ENCODE data around the gene MYLK4.
A peak's percentile ranks its signal among the peaks of the same experiment; 100 is the strongest.

The MYLK4 gene

GRCh38 chr6:2750832-2751231 is at the start of gene MYLK4:
TSS of gene MYLK4 (minus strand) at chr6:2750922. CDS start at chr6:2749294, 1,628 bp downstream.
- H3K27ac Mint-ChIP-seq, result no peak within 1 kb of the TSS
- no peaks in the 10 kb centered on the region for H3K4me1 Mint-ChIP-seq (ENCODE audit: low read depth)
- intact Hi-C loops (cut with micrococcal nuclease), result loop anchor here (1.0 to 10.0 kb wide), 2 partner anchors 13 to 1156 kb away; no protein-coding TSS in a partner anchor
- H3K27me3 Mint-ChIP-seq, result peaks cover 7% of the 10 kb centered on the region
- no peaks in the 10 kb centered on the region for H3K9me3 Mint-ChIP-seq
- H3K36me3 Mint-ChIP-seq (ENCODE audit: low read depth), result no peaks in the 10 kb centered on the region
- H3K4me3 Mint-ChIP-seq, result no peak within 1 kb of the TSS

DNA sequence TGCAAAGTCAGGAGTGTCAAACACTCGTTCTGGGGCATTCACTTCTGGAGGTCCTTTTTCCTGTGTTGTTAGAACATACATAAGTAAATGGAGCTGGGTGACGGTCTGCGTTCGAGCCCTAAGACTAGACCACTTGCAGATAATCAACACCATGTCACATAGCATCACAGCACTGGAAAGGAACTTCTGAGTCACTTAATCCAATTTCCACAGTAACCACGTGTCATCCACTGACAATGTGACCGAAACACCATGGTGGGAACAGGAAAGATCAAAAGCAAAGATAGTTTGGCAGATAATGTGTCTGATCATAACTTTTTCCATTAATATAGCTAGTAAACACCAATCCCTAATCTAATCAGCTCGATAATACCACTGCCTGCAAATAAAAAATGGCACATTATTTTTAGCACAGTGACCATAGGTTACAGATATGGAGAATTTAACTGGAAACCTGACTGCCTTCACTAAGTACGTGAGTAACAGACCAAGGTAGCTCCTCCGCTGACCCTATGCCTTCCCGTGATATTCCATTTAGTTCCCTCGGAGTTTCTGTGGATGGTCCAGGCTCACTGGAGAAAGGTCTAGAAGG is 49.3 kb upstream of the MYLK4 start:
- Mint-ChIP-seq H3K36me3 (ENCODE audit: low read depth) (no peaks in the 10 kb centered on the region), H3K27me3 (no peaks in the 10 kb centered on the region), H3K27ac (no peak overlapping the region), H3K9me3 (no peaks in the 10 kb centered on the region), H3K4me1 (ENCODE audit: low read depth) (peaks cover 48% of the 10 kb centered on the region), H3K4me3 (no peak overlapping the region)
- intact Hi-C loops (cut with micrococcal nuclease), result no loop called here

GRCh38 chr6:2798586-2799134 is 47.9 kb upstream of the MYLK4 start:
- H3K4me3 Mint-ChIP-seq, result no peak overlapping the region
- H3K27me3 Mint-ChIP-seq, result no peaks in the 10 kb centered on the region
- peaks cover 55% of the 10 kb centered on the region for H3K4me1 Mint-ChIP-seq (ENCODE audit: low read depth)
- no peaks in the 10 kb centered on the region for H3K9me3 Mint-ChIP-seq
- no peak overlapping the region for H3K27ac Mint-ChIP-seq
- intact Hi-C loops (cut with micrococcal nuclease), result no loop called here
- H3K36me3 Mint-ChIP-seq (ENCODE audit: low read depth), result no peaks in the 10 kb centered on the region

DNA sequence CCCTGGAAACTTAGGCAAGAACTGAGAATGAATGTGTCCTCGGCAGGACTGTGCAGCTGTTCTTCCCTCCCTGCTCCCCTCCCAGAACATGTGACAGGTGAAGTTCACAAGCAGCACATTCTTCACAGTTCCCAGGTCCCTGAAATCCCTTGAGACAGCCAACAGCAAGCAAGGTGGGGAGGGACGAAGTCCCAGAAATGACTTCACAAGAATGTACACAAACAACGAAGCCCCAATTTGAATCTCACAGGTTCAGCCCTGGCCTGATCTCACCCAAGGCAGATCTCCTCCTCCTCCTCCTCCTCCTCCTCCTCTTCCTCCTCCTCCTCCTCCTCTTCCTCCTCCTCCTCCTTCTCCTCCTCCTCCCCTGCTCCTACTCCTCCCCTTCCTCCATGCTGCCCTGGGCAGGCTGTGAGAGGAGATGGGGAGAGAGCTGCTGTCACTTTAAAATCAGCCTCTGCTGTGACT is 46.9 kb upstream of the MYLK4 start:
- Mint-ChIP-seq H3K36me3 (ENCODE audit: low read depth) (no peaks in the 10 kb centered on the region), H3K4me1 (ENCODE audit: low read depth) (peaks cover 65% of the 10 kb centered on the region), H3K4me3 (no peak overlapping the region), H3K9me3 (no peaks in the 10 kb centered on the region), H3K27ac (no peak overlapping the region), H3K27me3 (no peaks in the 10 kb centered on the region)
- intact Hi-C loops (cut with micrococcal nuclease), result no loop called here

- no peak overlapping the region for H3K4me3 Mint-ChIP-seq
- no peaks in the 10 kb centered on the region for H3K27me3 Mint-ChIP-seq
- intact Hi-C loops (cut with micrococcal nuclease), result no loop called here
- peaks cover 73% of the 10 kb centered on the region for H3K4me1 Mint-ChIP-seq (ENCODE audit: low read depth)
- no peaks in the 10 kb centered on the region for H3K36me3 Mint-ChIP-seq (ENCODE audit: low read depth)
- no peaks in the 10 kb centered on the region for H3K9me3 Mint-ChIP-seq
- peak overlapping the region; percentile 65 for H3K27ac Mint-ChIP-seq
Observed at GRCh38 chr6:2796861-2797260, 46.1 kb upstream of the MYLK4 start.

GRCh38 chr6:2795956-2796355 is 45.2 kb upstream of the MYLK4 start:
- Mint-ChIP-seq H3K4me1 (ENCODE audit: low read depth) (peaks cover 82% of the 10 kb centered on the region), H3K9me3 (no peaks in the 10 kb centered on the region), H3K27me3 (no peaks in the 10 kb centered on the region), H3K27ac (peak overlapping the region; percentile 8), H3K4me3 (no peak overlapping the region), H3K36me3 (ENCODE audit: low read depth) (no peaks in the 10 kb centered on the region)
- intact Hi-C loops (cut with micrococcal nuclease), result no loop called here

DNA sequence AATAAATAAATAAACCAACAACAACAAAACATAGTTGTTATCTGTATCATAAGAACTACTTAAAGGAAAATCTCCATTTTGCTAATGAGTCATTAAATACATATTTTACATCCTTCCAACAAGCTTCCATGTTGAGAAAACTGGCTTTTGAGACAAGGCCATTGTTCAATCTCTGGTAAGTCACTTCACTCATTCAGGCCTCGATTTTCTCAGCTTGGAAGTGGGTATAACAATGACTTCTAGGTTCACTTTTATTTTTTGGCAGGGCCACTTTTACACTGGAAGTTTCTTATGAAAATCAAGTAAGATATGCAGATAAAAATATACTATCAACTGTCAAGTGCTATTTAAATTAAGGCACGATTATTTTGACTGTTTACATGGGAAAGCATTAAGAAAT is 44.4 kb upstream of the MYLK4 start:
- H3K4me3 Mint-ChIP-seq, result no peak overlapping the region
- no peaks in the 10 kb centered on the region for H3K36me3 Mint-ChIP-seq (ENCODE audit: low read depth)
- H3K27ac Mint-ChIP-seq, result no peak overlapping the region
- intact Hi-C loops (cut with micrococcal nuclease), result no loop called here
- H3K27me3 Mint-ChIP-seq, result no peaks in the 10 kb centered on the region
- H3K4me1 Mint-ChIP-seq (ENCODE audit: low read depth), result peaks cover 86% of the 10 kb centered on the region
- H3K9me3 Mint-ChIP-seq, result no peaks in the 10 kb centered on the region

DNA sequence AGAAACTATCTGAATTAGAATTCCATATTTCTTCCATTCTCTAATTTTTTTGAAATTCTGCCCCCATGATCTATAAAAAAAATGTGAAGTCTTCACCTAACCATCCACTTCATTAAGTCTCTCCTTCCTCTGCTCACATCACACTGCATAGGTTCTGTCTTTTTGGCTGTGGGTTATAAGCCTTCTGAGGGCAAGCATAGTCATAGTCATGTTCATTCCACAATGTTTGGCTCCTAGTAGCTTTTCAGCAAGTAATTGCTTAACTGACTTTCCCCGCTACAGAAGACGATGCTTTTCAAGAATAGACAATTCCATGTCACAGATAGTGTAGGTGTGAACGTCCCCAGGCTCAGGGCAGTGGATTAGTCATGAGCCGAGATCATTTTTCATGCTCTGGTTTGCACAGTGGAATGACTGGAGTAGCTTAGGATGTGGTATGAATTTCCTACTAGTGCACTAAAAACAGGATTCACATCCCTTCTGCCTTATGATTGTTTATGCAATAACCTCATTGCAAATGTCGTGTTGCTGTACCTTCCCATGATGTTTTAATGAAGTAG is 43.5 kb upstream of the MYLK4 start:
- Mint-ChIP-seq H3K36me3 (ENCODE audit: low read depth) (no peaks in the 10 kb centered on the region), H3K4me1 (ENCODE audit: low read depth) (peaks cover 78% of the 10 kb centered on the region), H3K27ac (no peak overlapping the region), H3K27me3 (no peaks in the 10 kb centered on the region), H3K9me3 (no peaks in the 10 kb centered on the region), H3K4me3 (no peak overlapping the region)
- intact Hi-C loops (cut with micrococcal nuclease), result loop anchor here (5.0 kb wide), 1 partner anchor 138 kb away; no protein-coding TSS in a partner anchor

GRCh38 chr6:2793534-2794151 is 42.9 kb upstream of the MYLK4 start:
- Mint-ChIP-seq H3K9me3 (no peaks in the 10 kb centered on the region), H3K4me3 (no peak overlapping the region), H3K4me1 (ENCODE audit: low read depth) (peaks cover 74% of the 10 kb centered on the region)

GRCh38 chr6:2792330-2793110 is 41.8 kb upstream of the MYLK4 start:
- no peaks in the 10 kb centered on the region for H3K9me3 Mint-ChIP-seq
- peak overlapping the region; percentile 32 for H3K27ac Mint-ChIP-seq
- intact Hi-C loops (cut with micrococcal nuclease), result loop anchor here (5.0 kb wide), 1 partner anchor 140 kb away; no protein-coding TSS in a partner anchor
- peaks cover 63% of the 10 kb centered on the region for H3K4me1 Mint-ChIP-seq (ENCODE audit: low read depth)
- H3K36me3 Mint-ChIP-seq (ENCODE audit: low read depth), result peaks cover 7% of the 10 kb centered on the region
- no peak overlapping the region for H3K4me3 Mint-ChIP-seq
- H3K27me3 Mint-ChIP-seq, result no peaks in the 10 kb centered on the region

More at GRCh38 chr6:2793534-2794151, 42.9 kb upstream of the MYLK4 start:
- Mint-ChIP-seq H3K27ac (peak overlapping the region; percentile 19), H3K36me3 (ENCODE audit: low read depth) (no peaks in the 10 kb centered on the region), H3K27me3 (no peaks in the 10 kb centered on the region)
- intact Hi-C loops (cut with micrococcal nuclease), result loop anchor here (5.0 kb wide), 1 partner anchor 139 kb away; no protein-coding TSS in a partner anchor

DNA sequence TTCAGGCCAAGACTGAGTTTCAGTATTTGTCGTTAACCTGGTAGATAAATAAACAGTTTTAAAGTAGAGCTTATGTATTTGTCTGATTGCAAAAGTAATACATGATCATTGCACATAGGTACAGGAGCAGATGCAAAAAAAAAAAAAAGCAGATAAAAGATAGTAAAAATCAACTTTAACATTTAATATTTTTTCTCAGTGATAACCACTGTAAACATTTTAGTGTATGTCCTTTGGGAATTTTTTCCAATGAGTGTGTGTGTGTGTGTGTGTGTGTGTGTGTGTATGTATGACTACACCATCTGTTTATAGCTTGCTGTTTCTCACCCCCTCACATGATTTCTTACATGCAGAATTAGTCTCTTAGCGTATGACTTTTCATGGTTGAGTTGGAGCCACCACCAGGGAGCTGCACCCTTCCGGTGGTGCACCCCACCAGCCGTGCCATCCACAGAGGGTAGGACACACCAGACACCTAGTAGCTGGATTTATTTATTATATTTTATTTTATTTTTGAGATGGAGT is 40.8 kb upstream of the MYLK4 start:
- H3K4me1 Mint-ChIP-seq (ENCODE audit: low read depth), result peaks cover 53% of the 10 kb centered on the region
- intact Hi-C loops (cut with micrococcal nuclease), result loop anchor here (2.0 to 5.0 kb wide), 2 partner anchors 49 to 141 kb away; partner anchors contain the start of gene SERPINB1
- no peak overlapping the region for H3K4me3 Mint-ChIP-seq
- peak overlapping the region; percentile 44 for H3K27ac Mint-ChIP-seq
- H3K36me3 Mint-ChIP-seq (ENCODE audit: low read depth), result peaks cover 16% of the 10 kb centered on the region
- H3K27me3 Mint-ChIP-seq, result no peaks in the 10 kb centered on the region
- no peaks in the 10 kb centered on the region for H3K9me3 Mint-ChIP-seq

GRCh38 chr6:2790588-2791449 is 40.1 kb upstream of the MYLK4 start:
- intact Hi-C loops (cut with micrococcal nuclease), result loop anchor here (2.0 to 5.0 kb wide), 2 partner anchors 50 to 141 kb away; partner anchors contain the start of gene SERPINB1
- no peaks in the 10 kb centered on the region for H3K27me3 Mint-ChIP-seq
- peak overlapping the region; percentile 44 for H3K27ac Mint-ChIP-seq
- peaks cover 49% of the 10 kb centered on the region for H3K4me1 Mint-ChIP-seq (ENCODE audit: low read depth)
- no peak overlapping the region for H3K4me3 Mint-ChIP-seq
- peaks cover 23% of the 10 kb centered on the region for H3K36me3 Mint-ChIP-seq (ENCODE audit: low read depth)
- H3K9me3 Mint-ChIP-seq, result no peaks in the 10 kb centered on the region

- Mint-ChIP-seq H3K36me3 (ENCODE audit: low read depth) (peaks cover 67% of the 10 kb centered on the region), H3K27ac (no peak overlapping the region), H3K4me1 (ENCODE audit: low read depth) (peaks cover 25% of the 10 kb centered on the region), H3K9me3 (no peaks in the 10 kb centered on the region), H3K27me3 (no peaks in the 10 kb centered on the region), H3K4me3 (no peak overlapping the region)
- intact Hi-C loops (cut with micrococcal nuclease), result no loop called here
Observed at GRCh38 chr6:2786269-2786668, 35.5 kb upstream of the MYLK4 start.
